ENCODE data around the gene EVC2. TPM values are rescaled to one million over a fixed set of nuclear protein-coding genes. Genes with fewer than 3 reads are reported as not detected.

EVC2 gene
- total RNA-seq, 4 donors from 2014 or later, result 8.0 to 15.1 (median 11.5) TPM

GRCh38 chr4:5755679-5756078 lies 47.3 kb upstream of the EVC2 start:
- intact Hi-C loops (cut with DNase I; ENCODE audit: low total_unique reads), result no loop called here
- TF ChIP-seq POLR2A (IDR thresholded peaks at IDR 0.05) (no peak), CTCF (IDR thresholded peaks at IDR 0.05) (no peak)
- H3K4me3 ChIP-seq (ENCODE audit: low read depth, poor library complexity, severe bottlenecking), result no peak overlapping the region
- 88 to 89% methylated on average over 6 of the region's 7 CpGs for WGBS, 2 donors
- DNase-seq (ENCODE audit: low spot score in 2 of 2), result peak in 1 of 2 donors; percentile 53

GRCh38 chr4:5755161-5755560 lies 46.8 kb upstream of the EVC2 start:
- DNase-seq (ENCODE audit: low spot score in 2 of 2), result peak in 1 of 2 donors; percentile 40
- intact Hi-C loops (cut with DNase I; ENCODE audit: low total_unique reads), result no loop called here
- no peak for TF ChIP-seq POLR2A (IDR thresholded peaks at IDR 0.05)
- no peak for TF ChIP-seq CTCF (IDR thresholded peaks at IDR 0.05)
- no peak overlapping the region for H3K4me3 ChIP-seq (ENCODE audit: low read depth, poor library complexity, severe bottlenecking)
- WGBS, 2 donors, result 88 to 95% methylated on average over 16 of the region's 16 CpGs

GRCh38 chr4:5754529-5754881 lies 46.1 kb upstream of the EVC2 start:
- 93 to 96% methylated on average over 8 of the region's 8 CpGs for WGBS, 2 donors
- TF ChIP-seq CTCF (IDR thresholded peaks at IDR 0.05), result no peak
- no peak for TF ChIP-seq POLR2A (IDR thresholded peaks at IDR 0.05)
- intact Hi-C loops (cut with DNase I; ENCODE audit: low total_unique reads), result no loop called here
- no peak overlapping the region for H3K4me3 ChIP-seq (ENCODE audit: low read depth, poor library complexity, severe bottlenecking)
- no peak for DNase-seq (ENCODE audit: low spot score in 2 of 2)

- WGBS, 2 donors, result 79 to 89% methylated on average over 18 to 19 of the region's 19 CpGs
- no peak overlapping the region for H3K4me3 ChIP-seq (ENCODE audit: low read depth, poor library complexity, severe bottlenecking)
Measured at GRCh38 chr4:5753766-5754528, 45.6 kb upstream of the EVC2 start.

GRCh38 chr4:5753366-5753765 lies 45.0 kb upstream of the EVC2 start:
- 89 to 90% methylated on average over 5 to 7 of the region's 7 CpGs for WGBS, 2 donors
- intact Hi-C loops (cut with DNase I; ENCODE audit: low total_unique reads), result no loop called here
- peak in 1 of 2 donors; percentile 72 for DNase-seq (ENCODE audit: low spot score in 2 of 2)
- H3K4me3 ChIP-seq (ENCODE audit: low read depth, poor library complexity, severe bottlenecking), result no peak overlapping the region
- no peak for TF ChIP-seq POLR2A (IDR thresholded peaks at IDR 0.05)
- no peak for TF ChIP-seq CTCF (IDR thresholded peaks at IDR 0.05)

More at GRCh38 chr4:5753766-5754528, 45.6 kb upstream of the EVC2 start:
- DNase-seq (ENCODE audit: low spot score in 2 of 2), result peak in 1 of 2 donors; percentile 77
- TF ChIP-seq CTCF (IDR thresholded peaks at IDR 0.05) (no peak), POLR2A (IDR thresholded peaks at IDR 0.05) (no peak)
- intact Hi-C loops (cut with DNase I; ENCODE audit: low total_unique reads), result no loop called here

Measured in lower leg skin (tissue), 4 donors.